Neuron (in vitro differentiated cells): ENCODE measurements around the gene SNCAIP.

ENCODE experiments used
- H2AFZ ChIP-seq: one replicate; pipeline ENCODE4 v1.6.1; 2013; ENCODE audit warnings: low read depth, mild to moderate bottlenecking, inconsistent platforms, low read length, moderate library complexity
- H3K27me3 ChIP-seq: one replicate; pipeline ENCODE4 v1.6.1; 2013; ENCODE audit warnings: low read length; ENCODE audit not compliant: insufficient read depth
- H3K36me3 ChIP-seq: one replicate; pipeline ENCODE4 v1.6.1; 2013; ENCODE audit warnings: low read length; ENCODE audit not compliant: insufficient read depth
- H3K4me1 ChIP-seq: one replicate; pipeline ENCODE4 v1.6.1; 2013; ENCODE audit warnings: low read length; ENCODE audit not compliant: insufficient read depth
- H3K4me3 ChIP-seq: 2 replicates; pipeline ENCODE4 v1.5.1; 2013; ENCODE audit warnings: mild to moderate bottlenecking, low read length, moderate library complexity
- H3K9me3 ChIP-seq: one replicate; pipeline ENCODE4 v1.6.1; 2013; ENCODE audit warnings: low read length

The SNCAIP gene

DNA sequence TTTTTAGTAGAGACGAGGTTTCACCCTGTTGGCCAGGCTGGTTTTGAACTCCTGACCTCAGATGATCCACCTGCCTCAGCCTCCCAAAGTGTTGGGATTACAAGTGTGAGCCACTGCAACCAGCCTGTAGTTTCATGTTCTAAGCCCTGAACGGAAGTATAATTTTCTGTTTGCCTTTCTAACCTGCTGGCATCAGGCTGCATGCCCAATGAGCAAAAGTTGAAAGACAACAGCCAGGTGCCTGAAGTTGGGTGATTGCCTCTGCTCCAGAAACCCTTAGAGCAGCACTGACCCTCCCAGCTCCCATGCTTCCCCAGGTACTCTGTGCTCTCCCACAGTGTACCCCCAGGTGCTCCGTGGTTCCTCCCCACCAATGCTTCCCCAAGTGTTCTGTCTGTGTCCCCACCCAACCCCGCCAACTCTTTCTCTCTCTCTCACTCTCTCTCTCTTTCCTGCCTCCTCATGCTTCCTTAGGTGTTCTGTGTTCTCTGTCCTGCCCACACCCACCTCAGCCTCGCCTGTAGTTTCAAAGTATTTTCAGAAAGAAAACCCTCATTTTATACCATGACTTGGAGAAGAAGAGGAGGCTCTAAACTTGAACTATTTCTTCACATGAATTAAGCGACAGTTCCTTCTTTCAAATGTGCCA lies 145.3 kb downstream of the SNCAIP start:
- Histone ChIP-seq H3K4me3 (no peak overlapping the region), H3K27me3 (no peaks in the 10 kb centered on the region), H3K4me1 (no peaks in the 10 kb centered on the region), H3K36me3 (peaks cover 3% of the 10 kb centered on the region), H3K9me3 (no peaks in the 10 kb centered on the region), H2AFZ (no peak overlapping the region)

GRCh38 chr5:122458278-122458872 lies 146.3 kb downstream of the SNCAIP start:
- H3K36me3 ChIP-seq: no peaks in the 10 kb centered on the region
- H2AFZ ChIP-seq: no peak overlapping the region
- H3K4me1 ChIP-seq: no peaks in the 10 kb centered on the region
- H3K9me3 ChIP-seq: no peaks in the 10 kb centered on the region
- H3K27me3 ChIP-seq: no peaks in the 10 kb centered on the region
- H3K4me3 ChIP-seq: no peak overlapping the region

DNA sequence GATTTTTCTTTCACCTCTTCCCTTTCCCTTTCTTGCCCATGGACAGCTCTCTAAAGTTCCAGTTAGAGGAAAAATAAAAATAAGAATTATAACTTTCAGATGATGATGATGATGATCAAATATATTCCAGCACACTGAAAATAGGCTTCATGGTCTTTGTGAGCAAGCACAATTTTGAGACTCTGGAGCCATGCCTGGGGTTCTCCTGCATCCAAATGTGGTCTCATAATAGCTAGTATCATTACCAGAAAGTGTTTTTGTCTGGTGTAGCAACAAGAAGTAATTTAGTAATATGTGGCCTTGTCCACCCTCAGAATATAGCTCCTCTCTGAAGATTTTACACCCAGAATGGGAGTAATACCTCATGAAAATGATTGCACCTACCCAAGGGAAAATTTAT lies 150.4 kb downstream of the SNCAIP start:
- Histone ChIP-seq H3K36me3 (no peaks in the 10 kb centered on the region), H3K4me3 (no peak overlapping the region), H2AFZ (no peak overlapping the region), H3K9me3 (no peaks in the 10 kb centered on the region), H3K4me1 (peaks cover 8% of the 10 kb centered on the region), H3K27me3 (no peaks in the 10 kb centered on the region)

DNA sequence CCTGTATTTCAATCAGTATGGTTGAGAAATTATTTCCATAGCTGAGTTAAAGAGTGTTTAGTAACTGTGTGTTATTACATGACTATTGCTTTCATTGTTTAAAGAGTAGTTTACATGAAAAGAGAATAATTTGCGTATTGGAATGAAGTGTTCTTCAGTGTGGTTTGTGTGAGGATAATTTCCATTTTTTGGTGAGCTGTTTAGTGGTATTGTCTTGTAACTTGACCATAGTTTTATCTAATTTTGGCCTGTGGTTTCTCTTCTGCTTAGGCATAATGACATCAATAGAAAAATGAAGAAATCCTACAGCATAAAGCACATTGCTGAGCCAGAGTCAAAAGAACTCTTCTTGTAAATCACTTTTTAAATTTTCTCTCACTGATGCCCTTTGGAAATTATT lies 151.2 kb downstream of the SNCAIP start:
- Histone ChIP-seq H3K36me3 (no peaks in the 10 kb centered on the region), H3K27me3 (no peaks in the 10 kb centered on the region), H3K4me3 (no peak overlapping the region), H3K4me1 (peaks cover 8% of the 10 kb centered on the region), H2AFZ (no peak overlapping the region), H3K9me3 (no peaks in the 10 kb centered on the region)

DNA sequence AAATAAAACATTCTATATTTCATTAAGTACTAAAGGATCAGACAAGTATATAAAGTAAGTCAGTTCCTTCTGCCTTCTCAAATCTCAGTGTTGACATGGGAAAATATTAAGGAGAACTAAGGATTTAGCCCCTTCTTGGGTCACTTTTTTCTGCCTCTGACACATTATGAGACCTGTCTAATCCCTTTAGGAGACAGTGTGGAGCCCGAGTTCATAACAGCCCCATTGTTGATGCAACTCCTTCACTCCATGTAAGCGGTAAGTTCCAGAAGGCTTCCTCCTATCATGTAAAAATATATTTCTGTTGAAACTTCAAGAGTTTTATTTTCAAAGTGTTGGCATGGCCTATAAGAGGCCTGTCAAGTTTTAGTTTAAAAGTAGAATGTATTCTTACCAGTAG lies 152.2 kb downstream of the SNCAIP start:
- Histone ChIP-seq H3K27me3 (no peaks in the 10 kb centered on the region), H3K36me3 (no peaks in the 10 kb centered on the region), H3K4me1 (peaks cover 8% of the 10 kb centered on the region), H3K4me3 (no peak overlapping the region), H3K9me3 (no peaks in the 10 kb centered on the region), H2AFZ (no peak overlapping the region)

DNA sequence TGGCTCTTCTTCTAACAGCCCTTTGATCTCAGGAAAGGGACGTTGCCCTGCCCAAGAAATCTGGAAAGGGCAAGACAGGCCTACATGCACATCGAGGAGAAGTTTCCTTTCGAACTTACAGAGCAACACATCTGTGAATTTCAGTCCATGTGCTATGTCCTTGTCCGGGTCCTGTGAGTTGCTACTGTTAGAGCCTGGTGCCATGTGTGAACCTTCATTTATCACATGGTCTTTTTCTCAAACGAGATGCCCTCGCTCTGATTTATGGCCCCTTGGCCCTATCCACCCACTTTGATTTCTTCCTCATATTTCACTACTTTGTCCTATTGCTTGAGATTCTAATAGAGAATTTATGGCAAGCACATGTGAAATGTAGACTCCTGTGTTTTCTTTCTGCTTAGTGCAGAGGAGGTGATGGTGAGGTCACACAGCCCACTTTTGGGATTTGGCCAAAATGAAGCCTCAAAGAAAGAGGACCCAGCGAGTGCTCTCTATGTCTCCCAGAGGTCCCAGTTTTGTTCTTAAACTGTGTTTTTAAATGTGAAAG lies 153.1 kb downstream of the SNCAIP start:
- H3K9me3 ChIP-seq: no peaks in the 10 kb centered on the region

DNA sequence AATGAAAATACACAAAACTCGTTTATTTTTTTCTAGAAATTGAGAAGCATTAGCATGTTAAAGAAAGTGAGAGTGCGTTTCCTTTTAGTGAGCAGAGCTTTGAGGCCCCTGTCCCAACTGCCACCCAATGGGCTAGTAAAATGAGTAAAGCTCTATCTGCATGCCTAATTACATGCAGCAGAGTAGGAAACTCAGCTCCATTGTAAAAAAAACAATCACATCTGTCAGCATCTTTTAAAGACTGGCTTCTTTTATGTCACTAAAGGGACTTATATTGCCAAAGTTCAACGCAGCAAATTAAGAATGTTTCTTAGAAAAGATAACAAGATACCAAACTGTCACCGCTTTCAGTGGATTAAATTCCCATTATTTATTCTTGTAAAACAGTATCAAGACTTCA lies 154.0 kb downstream of the SNCAIP start:
- H2AFZ ChIP-seq: no peak overlapping the region
- H3K36me3 ChIP-seq: no peaks in the 10 kb centered on the region
- no peaks in the 10 kb centered on the region for H3K9me3 ChIP-seq
- H3K4me1 ChIP-seq: peaks cover 8% of the 10 kb centered on the region
- H3K4me3 ChIP-seq: no peak overlapping the region
- H3K27me3 ChIP-seq: no peaks in the 10 kb centered on the region

More for the DNA sequence above, 153.1 kb downstream of the SNCAIP start:
- Histone ChIP-seq H3K36me3 (no peaks in the 10 kb centered on the region), H2AFZ (no peak overlapping the region), H3K27me3 (no peaks in the 10 kb centered on the region), H3K4me3 (no peak overlapping the region), H3K4me1 (peaks cover 8% of the 10 kb centered on the region)

GRCh38 chr5:122468351-122469116 lies 156.5 kb downstream of the SNCAIP start:
- H3K36me3 ChIP-seq: no peaks in the 10 kb centered on the region
- peaks cover 2% of the 10 kb centered on the region for H3K27me3 ChIP-seq
- H3K4me1 ChIP-seq: peaks cover 8% of the 10 kb centered on the region
- H2AFZ ChIP-seq: no peak overlapping the region
- H3K9me3 ChIP-seq: no peaks in the 10 kb centered on the region
- no peak overlapping the region for H3K4me3 ChIP-seq

DNA sequence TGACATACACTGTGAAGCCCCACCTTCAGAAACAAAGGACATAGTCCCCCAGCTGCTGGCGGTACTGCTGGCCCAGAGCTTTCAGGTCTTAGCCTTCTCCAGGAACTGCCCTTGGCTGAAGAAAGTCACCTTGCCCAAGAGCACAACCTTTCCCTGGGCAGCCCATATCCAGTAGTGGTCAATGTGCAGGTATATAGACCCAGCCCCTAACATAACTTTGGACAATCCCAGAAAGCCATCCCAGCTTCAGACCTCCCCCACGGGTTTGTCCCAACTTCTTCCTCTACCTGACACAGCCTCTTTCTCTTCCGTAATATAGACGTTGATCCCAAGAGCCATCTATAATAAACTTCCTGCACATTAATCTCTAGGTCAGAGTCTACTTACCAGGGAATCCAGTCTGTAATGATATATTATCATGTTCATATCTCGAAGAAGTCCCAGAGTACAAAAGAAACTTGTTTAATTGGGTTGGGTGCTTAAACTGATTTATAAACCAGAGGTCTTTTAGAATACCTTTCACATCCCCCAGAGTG lies 157.4 kb downstream of the SNCAIP start:
- no peak overlapping the region for H2AFZ ChIP-seq
- H3K36me3 ChIP-seq: no peaks in the 10 kb centered on the region
- no peaks in the 10 kb centered on the region for H3K9me3 ChIP-seq
- H3K4me1 ChIP-seq: peaks cover 8% of the 10 kb centered on the region
- H3K4me3 ChIP-seq: no peak overlapping the region
- H3K27me3 ChIP-seq: peaks cover 2% of the 10 kb centered on the region

DNA sequence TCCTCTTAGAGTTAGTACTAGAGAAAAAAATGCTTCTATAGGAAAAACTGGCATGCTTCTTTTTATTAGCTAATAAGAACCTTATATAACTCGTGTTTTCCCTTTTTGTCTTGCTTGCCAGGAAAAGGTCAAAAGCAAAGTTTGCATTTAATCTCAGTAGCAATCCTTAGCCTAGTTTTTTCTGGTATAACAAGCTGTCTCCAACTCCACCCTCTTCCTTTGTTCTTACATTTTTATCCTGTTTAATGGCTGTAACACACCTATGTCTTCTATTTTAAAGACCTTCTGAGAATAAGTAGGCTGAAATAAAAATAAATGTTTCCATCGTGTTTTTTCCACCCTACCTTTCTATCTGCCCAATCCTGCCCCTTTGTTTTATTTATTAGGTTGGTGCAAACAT lies 158.3 kb downstream of the SNCAIP start:
- no peaks in the 10 kb centered on the region for H3K9me3 ChIP-seq
- H3K4me1 ChIP-seq: peaks cover 8% of the 10 kb centered on the region
- no peak overlapping the region for H2AFZ ChIP-seq
- H3K4me3 ChIP-seq: no peak overlapping the region
- no peaks in the 10 kb centered on the region for H3K36me3 ChIP-seq
- H3K27me3 ChIP-seq: peaks cover 2% of the 10 kb centered on the region

DNA sequence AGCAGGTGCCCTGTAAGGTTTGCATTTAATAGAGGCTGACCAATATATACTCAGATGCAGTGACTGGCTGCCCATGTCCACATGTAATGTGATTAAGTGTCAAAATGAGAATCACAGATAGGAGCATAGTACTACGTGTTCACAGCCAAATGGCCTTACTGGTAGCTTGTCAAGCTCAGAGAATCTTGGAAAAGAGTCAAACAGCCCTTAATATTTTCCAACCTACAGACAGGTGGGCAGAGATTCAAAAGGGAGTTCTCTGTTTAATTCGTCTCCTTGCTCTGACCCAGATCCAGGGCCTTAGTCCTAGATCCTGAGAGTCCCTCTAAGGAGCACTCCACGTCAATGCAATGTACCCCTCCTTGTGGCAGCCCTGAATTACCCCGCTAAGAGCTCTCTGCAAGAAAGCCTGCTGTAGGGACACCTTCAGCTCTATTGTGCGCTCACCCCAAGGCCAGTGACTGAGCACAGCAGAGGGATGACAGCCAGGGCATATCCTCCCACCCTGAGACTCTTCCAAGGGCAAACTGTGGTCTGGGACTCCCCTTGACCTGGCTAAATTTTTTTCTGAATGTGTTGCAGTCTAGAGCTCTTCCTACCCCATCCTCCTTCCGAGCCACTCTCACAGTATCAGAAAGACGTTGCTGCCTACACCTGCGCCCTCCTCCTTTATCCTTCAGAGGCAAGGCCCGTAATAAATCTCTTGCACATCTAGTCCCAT lies 159.2 kb downstream of the SNCAIP start:
- H3K4me3 ChIP-seq: no peak overlapping the region
- no peaks in the 10 kb centered on the region for H3K36me3 ChIP-seq
- H3K4me1 ChIP-seq: peaks cover under 1% of the 10 kb centered on the region
- no peaks in the 10 kb centered on the region for H3K9me3 ChIP-seq
- peaks cover 2% of the 10 kb centered on the region for H3K27me3 ChIP-seq
- H2AFZ ChIP-seq: no peak overlapping the region

- no peak overlapping the region for H3K4me3 ChIP-seq
- no peaks in the 10 kb centered on the region for H3K36me3 ChIP-seq
- no peak overlapping the region for H2AFZ ChIP-seq
- H3K9me3 ChIP-seq: no peaks in the 10 kb centered on the region
- peaks cover 2% of the 10 kb centered on the region for H3K27me3 ChIP-seq
- no peaks in the 10 kb centered on the region for H3K4me1 ChIP-seq
Measured at GRCh38 chr5:122471752-122472061, 159.7 kb downstream of the SNCAIP start.
